Astrocyte of the cerebellum (primary cell): ENCODE results near the gene SH3GL3.

Source experiments
- DNase-seq: peaks from one replicate; pipeline ENCODE4 v3.0.0-alpha.2; 2011; ENCODE audit warnings: low read depth
- H3K4me3 ChIP-seq: 2 replicates; pipeline ENCODE4 v1.5.1; 2011; ENCODE audit warnings: mild to moderate bottlenecking, low read depth, low read length, moderate library complexity
- CTCF ChIP-seq: IDR thresholded peaks from 2 replicates; pipeline ENCODE4 v1.5.1; 2012; ENCODE audit warnings: low read length, low read depth, moderate library complexity, mild to moderate bottlenecking; ENCODE audit errors: missing control alignments
- in situ Hi-C: cut with HindIII; loops from 2 replicates; pipeline ENCODE4 v1.10.0; 2017; ENCODE audit warnings: low sequenced_read_pairs

SH3GL3 gene

GRCh38 chr15:83643201-83643600 is 196.1 kb downstream of the SH3GL3 start:
- no peak for DNase-seq
- in situ Hi-C loops, result no loop called here
- H3K4me3 ChIP-seq, result no peak overlapping the region
- TF ChIP-seq CTCF, result no peak

DNA sequence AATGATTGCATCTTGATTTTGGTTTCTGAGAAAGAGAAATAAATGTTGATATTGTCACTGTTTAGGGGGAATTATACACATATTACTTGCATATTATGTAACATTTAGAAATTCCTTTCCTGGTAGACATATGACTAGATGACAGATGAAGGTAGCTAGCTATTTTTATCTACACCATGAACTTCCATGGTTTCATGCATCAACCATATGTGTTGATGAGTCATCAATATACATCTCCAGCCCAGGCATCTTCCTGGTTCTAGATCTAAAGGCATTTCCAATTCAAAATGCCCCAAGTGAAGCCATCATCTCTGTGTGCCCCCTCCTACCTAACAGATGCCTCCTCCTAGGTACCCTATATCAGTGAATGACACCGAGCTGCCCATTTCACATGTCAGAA is 197.3 kb downstream of the SH3GL3 start:
- no peak for TF ChIP-seq CTCF
- in situ Hi-C loops, result no loop called here
- DNase-seq, result no peak
- no peak overlapping the region for H3K4me3 ChIP-seq

- no peak overlapping the region for H3K4me3 ChIP-seq
- no peak for TF ChIP-seq CTCF
- in situ Hi-C loops, result no loop called here
- no peak for DNase-seq
Measured at GRCh38 chr15:83650831-83651230, 203.7 kb downstream of the SH3GL3 start.

DNA sequence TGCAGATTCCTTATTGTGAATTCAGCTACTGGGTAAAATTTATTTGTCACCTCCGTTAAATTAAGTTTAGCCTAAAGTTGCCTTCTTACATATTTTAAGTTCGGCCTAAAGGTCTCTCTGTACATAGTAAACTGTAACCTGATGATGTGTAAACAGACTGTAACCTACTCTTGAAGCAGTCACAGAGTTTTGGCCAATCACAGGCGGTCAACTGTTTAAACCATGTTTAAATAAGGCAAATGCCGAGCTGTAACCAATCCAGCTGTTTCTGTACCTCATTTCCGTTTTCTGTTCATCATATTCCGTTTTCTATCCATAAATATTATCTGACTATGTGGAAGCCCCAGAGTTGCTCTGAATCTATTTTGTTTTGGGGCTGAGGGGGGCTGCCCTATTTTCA is 204.4 kb downstream of the SH3GL3 start:
- no peak for TF ChIP-seq CTCF
- no peak overlapping the region for H3K4me3 ChIP-seq
- DNase-seq, result no peak
- in situ Hi-C loops, result no loop called here

DNA sequence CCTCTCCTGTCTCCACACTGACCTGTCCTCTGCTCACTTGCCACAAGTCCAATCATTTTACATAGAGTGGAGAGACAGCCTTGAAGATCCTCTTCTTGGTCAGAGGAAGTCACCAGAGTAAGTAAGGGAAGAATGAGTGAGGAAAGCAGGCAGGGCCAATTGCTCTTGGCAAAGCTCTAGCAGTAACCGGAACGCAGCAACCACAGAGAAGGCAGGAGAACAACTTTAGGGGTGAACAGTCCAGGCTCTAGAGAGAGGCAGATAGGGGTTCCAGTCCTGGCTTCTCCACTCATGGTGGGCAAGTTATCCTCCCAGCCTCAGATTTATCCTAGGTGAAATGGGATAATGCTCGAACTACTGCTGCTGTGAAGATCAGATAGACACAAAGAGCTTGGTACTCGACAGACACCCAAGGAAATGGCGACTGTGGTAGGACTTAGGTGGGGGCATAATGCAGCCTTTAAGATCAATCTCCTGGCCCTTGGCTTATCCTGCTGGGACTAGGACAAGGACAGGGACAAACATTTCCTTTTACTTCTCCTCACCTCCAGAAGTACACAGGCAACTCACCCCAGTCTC is 205.6 kb downstream of the SH3GL3 start:
- no peak for TF ChIP-seq CTCF

GRCh38 chr15:83653288-83653638 is 206.1 kb downstream of the SH3GL3 start:
- in situ Hi-C loops, result no loop called here
- TF ChIP-seq CTCF, result no peak
- DNase-seq, result no peak
- H3K4me3 ChIP-seq, result no peak overlapping the region

More for the DNA sequence above, 205.6 kb downstream of the SH3GL3 start:
- no peak overlapping the region for H3K4me3 ChIP-seq
- in situ Hi-C loops, result no loop called here
- no peak for DNase-seq
